ENCODE data around the gene HDDC2. TPM values are rescaled to one million over a fixed set of nuclear protein-coding genes. Genes with fewer than 3 reads are reported as not detected.
A peak's percentile ranks its signal among the peaks of the same experiment; 100 is the strongest.

Gene HDDC2
- total and polyA plus RNA-seq, 9 of the 15 experiments (the other 6 are each of a cell fraction or from before 2014, with no cell fraction given), result 194 to 632 (median 294) TPM

- TF ChIP-seq IRF1 (CRISPR knock-in tag; IDR thresholded peaks at IDR 0.05; ENCODE audit: borderline replicate concordance) (no peak), ZNF239 (CRISPR knock-in tag; IDR thresholded peaks at IDR 0.05) (0 out of 2 replicates have a peak, but pooled peaks have one; percentile 18), CEBPB (tag; IDR thresholded peaks at IDR 0.05) (peak; percentile 75), NONO (IDR thresholded peaks at IDR 0.05; ENCODE audit: low read depth in 2 of 2, low read length in 1 of 2) (peak in 1 of 2 experiments; percentile 48; a peak in 1 of 4 replicates), NFRKB (IDR thresholded peaks at IDR 0.05; ENCODE audit: low read depth) (peak; percentile 70; the same call in 1 of the 2 replicates), MAFF (IDR thresholded peaks at IDR 0.05; ENCODE audit: low read length) (0 out of 2 replicates have a peak, but pooled peaks have one; percentile 48), CBX2 (IDR thresholded peaks at IDR 0.05; ENCODE audit: insufficient read depth, low read length, poor library complexity, severe bottlenecking) (no peak), BCL6 (CRISPR knock-in tag; IDR thresholded peaks at IDR 0.05) (no peak), FOSL1 (tag; conservative IDR thresholded peaks at IDR 0.05) (peak; percentile 96), NCOR1 (IDR thresholded peaks at IDR 0.05) (peak; percentile 87), ZNF584 (CRISPR knock-in tag; IDR thresholded peaks at IDR 0.05; ENCODE audit: low read depth) (peak; percentile 70; the same call in 1 of the 2 replicates), ATF3 (IDR thresholded peaks at IDR 0.05) (peak; percentile 95), ATF3 (CRISPR knock-in tag; conservative IDR thresholded peaks at IDR 0.05) (no peak), NFIC (IDR thresholded peaks at IDR 0.05) (peak; percentile 75), ZNF384 (IDR thresholded peaks at IDR 0.05; ENCODE audit: low read depth, low read length) (0 out of 2 replicates have a peak, but pooled peaks have one; percentile 15), MTA1 (IDR thresholded peaks at IDR 0.05; ENCODE audit: borderline replicate concordance) (peak; percentile 49; the same call in 1 of the 2 replicates), ETS1 (conservative IDR thresholded peaks at IDR 0.05; ENCODE audit: control insufficient read depth, low read depth, low read length) (no peak), TGIF2 (CRISPR knock-in tag; IDR thresholded peaks at IDR 0.05) (no peak), HMBOX1 (IDR thresholded peaks at IDR 0.05) (peak; percentile 77), NCOA6 (IDR thresholded peaks at IDR 0.05) (no peak; the same call in 1 of the 2 replicates), SIN3B (IDR thresholded peaks at IDR 0.05; ENCODE audit: low read depth) (no peak), MITF (IDR thresholded peaks at IDR 0.05) (peak; percentile 48; the same call in 1 of the 2 replicates), SIRT6 (IDR thresholded peaks at IDR 0.05; ENCODE audit: low read depth, low read length) (no peak), E2F3 (CRISPR knock-in tag; IDR thresholded peaks at IDR 0.05) (no peak), BRD9 (IDR thresholded peaks at IDR 0.05; ENCODE audit: low read depth, partially characterized antibody) (peak; percentile 76)
Observed at GRCh38 chr6:125307150-125307838, 5.5 kb upstream of the HDDC2 start (continued).
